HG03565 (cell line): Measurements from ENCODE around the gene CNDP1.

Experiments used
- ATAC-seq: cut with Tn5 transposase; IDR thresholded peaks from one replicate; pipeline ENCODE4 v1.9.1; 2021; ENCODE audit warnings: mild to moderate bottlenecking, moderate library complexity; ENCODE audit not compliant: unreplicated experiment

Gene CNDP1

GRCh38 chr18:74577019-74577418 is 42.7 kb downstream of the CNDP1 start:
- ATAC-seq, result no peak

GRCh38 chr18:74579496-74580065 is 45.3 kb downstream of the CNDP1 start:
- ATAC-seq, result no peak

GRCh38 chr18:74582642-74583041 is 48.3 kb downstream of the CNDP1 start:
- ATAC-seq, result no peak

GRCh38 chr18:74587441-74587840 is 53.1 kb downstream of the CNDP1 start:
- ATAC-seq, result no peak

GRCh38 chr18:74589021-74589420 is 54.7 kb downstream of the CNDP1 start:
- no peak for ATAC-seq

GRCh38 chr18:74589811-74590210 is 55.5 kb downstream of the CNDP1 start:
- no peak for ATAC-seq

GRCh38 chr18:74590671-74591070 is 56.4 kb downstream of the CNDP1 start:
- no peak for ATAC-seq

- peak; percentile 29 for ATAC-seq
Measured at GRCh38 chr18:74595431-74595830, 61.1 kb downstream of the CNDP1 start.

- ATAC-seq, result peak; percentile 21
Measured at GRCh38 chr18:74597034-74597661, 62.8 kb downstream of the CNDP1 start.

- ATAC-seq, result peak; percentile 45
Measured at GRCh38 chr18:74597662-74598349, 63.5 kb downstream of the CNDP1 start, which contains the start of gene ZNF407. Gene ZNF407 (plus strand): TSS chr18:74597870. CDS start chr18:74631020, 33,150 bp downstream.

GRCh38 chr18:74598350-74599001 is 64.2 kb downstream of the CNDP1 start:
- ATAC-seq, result peak; percentile 48

- no peak for ATAC-seq
Measured at GRCh38 chr18:74604361-74604760, 70.1 kb downstream of the CNDP1 start.

- ATAC-seq, result no peak
Measured at GRCh38 chr18:74604774-74605173, 70.5 kb downstream of the CNDP1 start.

- no peak for ATAC-seq
Measured at GRCh38 chr18:74608681-74609080, 74.4 kb downstream of the CNDP1 start.

GRCh38 chr18:74609535-74609934 is 75.2 kb downstream of the CNDP1 start:
- no peak for ATAC-seq

- no peak for ATAC-seq
Measured at GRCh38 chr18:74610051-74610615, 75.8 kb downstream of the CNDP1 start.

GRCh38 chr18:74610860-74611259 is 76.6 kb downstream of the CNDP1 start:
- no peak for ATAC-seq

GRCh38 chr18:74611765-74612164 is 77.5 kb downstream of the CNDP1 start:
- ATAC-seq, result no peak

- peak; percentile 39 for ATAC-seq
Measured at GRCh38 chr18:74613381-74613780, 79.1 kb downstream of the CNDP1 start.

- no peak for ATAC-seq
Measured at GRCh38 chr18:74616494-74616893, 82.2 kb downstream of the CNDP1 start.

- ATAC-seq, result no peak
Measured at GRCh38 chr18:74617486-74617885, 83.2 kb downstream of the CNDP1 start.
